Astrocyte of the spinal cord (primary cell): ENCODE results near the gene KDM4D.

Experiments used
- DNase-seq: peaks from one replicate; pipeline ENCODE4 v3.0.0; 2011; ENCODE audit warnings: low read depth, low spot score
- H3K4me3 ChIP-seq: 2 replicates; pipeline ENCODE4 v1.5.1; 2011; ENCODE audit warnings: low read depth, mild to moderate bottlenecking, low read length, moderate library complexity
- in situ Hi-C: cut with HindIII; loops from 2 replicates; pipeline ENCODE4 v1.10.0; 2017; ENCODE audit warnings: low sequenced_read_pairs
- TF ChIP-seq, protein P1 (sequence below): IDR thresholded peaks from 2 replicates; pipeline ENCODE4 v1.5.1; 2012; ENCODE audit warnings: low read depth, mild to moderate bottlenecking, low read length, inconsistent platforms

KDM4D gene

DNA sequence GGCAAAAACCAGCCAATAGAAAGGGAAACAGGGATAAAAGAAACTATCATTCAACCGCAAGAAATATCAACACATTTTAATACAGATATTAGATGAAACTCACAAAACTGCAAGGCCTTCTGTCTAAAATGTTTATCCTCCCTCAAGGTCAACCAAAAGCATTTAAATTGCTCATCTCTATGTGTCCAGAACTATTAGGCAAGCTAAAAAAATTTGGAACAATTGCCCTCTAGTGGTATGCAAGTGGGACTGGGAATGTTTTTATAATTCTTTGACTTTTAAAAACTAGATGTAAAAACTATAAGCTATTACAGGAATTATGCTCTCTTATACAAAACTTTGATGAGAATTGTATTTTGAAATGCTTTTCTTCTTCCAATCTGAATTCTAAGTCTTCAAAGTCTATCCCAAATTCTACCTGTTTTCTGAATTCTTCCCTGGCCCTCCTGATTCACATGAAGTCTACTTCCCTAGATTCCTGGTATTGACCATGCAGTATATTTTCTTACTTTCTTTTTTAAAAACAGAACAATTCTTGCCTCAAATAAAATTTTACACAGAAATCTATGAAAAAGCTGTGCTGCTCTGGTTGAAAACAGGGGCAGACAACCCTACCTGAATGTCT lies 5.1 kb upstream of the KDM4D start:
- H3K4me3 ChIP-seq, result no peak overlapping the region
- TF ChIP-seq, protein P1, sequence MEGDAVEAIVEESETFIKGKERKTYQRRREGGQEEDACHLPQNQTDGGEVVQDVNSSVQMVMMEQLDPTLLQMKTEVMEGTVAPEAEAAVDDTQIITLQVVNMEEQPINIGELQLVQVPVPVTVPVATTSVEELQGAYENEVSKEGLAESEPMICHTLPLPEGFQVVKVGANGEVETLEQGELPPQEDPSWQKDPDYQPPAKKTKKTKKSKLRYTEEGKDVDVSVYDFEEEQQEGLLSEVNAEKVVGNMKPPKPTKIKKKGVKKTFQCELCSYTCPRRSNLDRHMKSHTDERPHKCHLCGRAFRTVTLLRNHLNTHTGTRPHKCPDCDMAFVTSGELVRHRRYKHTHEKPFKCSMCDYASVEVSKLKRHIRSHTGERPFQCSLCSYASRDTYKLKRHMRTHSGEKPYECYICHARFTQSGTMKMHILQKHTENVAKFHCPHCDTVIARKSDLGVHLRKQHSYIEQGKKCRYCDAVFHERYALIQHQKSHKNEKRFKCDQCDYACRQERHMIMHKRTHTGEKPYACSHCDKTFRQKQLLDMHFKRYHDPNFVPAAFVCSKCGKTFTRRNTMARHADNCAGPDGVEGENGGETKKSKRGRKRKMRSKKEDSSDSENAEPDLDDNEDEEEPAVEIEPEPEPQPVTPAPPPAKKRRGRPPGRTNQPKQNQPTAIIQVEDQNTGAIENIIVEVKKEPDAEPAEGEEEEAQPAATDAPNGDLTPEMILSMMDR, result peak; percentile 69
- in situ Hi-C loops, result no loop called here
- peak; percentile 58 for DNase-seq

DNA sequence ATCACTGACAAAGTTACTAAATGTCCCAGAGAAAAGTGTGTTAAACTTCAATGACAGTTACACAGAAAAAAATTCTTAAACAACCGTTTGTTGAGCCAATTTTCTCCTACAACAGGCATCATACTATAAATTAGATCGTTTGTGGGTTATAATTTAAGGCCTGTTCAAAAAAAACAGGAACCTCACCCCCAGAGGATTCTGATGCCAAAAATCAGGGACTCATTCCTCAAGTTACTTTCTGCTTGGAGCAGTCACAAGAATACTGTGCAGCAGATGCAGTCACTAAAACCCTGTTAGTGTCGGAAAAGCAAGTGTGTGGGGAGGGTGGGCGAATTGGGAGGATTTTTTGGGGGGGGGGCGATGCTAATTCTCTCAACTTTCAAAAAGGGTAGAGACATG lies 810 bp upstream of the KDM4D start:
- TF ChIP-seq, protein P1, result no peak
- peak overlapping the region; percentile 91 for H3K4me3 ChIP-seq
- DNase-seq, result no peak
- in situ Hi-C loops, result no loop called here

DNA sequence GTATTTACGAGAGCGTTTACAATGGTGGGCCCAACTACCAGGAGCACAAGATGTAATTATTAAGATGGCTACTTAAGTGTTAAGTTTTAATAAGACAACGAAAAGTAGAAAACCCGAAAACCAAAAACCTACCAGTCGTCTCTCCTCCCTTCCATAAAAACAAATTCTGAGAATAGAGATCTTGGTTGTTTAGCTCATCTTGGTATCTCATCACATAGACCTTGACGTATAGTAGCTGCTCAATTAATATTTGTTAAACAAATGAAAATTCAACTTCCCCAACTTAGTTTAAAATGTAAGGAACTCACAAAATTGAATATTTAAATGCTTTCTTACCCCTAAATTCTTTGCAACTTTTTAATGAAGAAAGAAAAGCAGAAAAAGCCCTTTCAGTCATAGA lies 669 bp downstream of the KDM4D start:
- peak; percentile 22 for DNase-seq
- TF ChIP-seq, protein P1, result no peak
- H3K4me3 ChIP-seq, result peak overlapping the region; percentile 91
- in situ Hi-C loops, result no loop called here

DNA sequence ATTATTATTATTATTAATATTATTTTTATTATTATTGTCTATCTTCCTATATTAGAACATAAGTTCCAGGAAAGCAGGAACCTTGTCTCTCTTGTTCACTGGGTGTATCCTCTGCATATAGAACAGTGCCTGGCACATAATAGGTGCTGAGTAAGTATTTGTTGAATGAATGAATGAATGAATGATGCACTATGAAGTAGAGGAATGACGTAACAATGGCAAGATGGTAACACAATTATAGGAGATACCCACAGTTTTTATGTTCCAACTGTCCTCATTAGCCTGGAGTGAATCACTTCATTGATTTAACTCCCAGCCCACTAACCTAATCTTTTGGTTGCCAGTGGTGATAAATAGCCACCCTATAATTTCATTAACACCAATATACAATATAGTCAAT lies 2.1 kb downstream of the KDM4D start:
- in situ Hi-C loops, result no loop called here
- TF ChIP-seq, protein P1, result no peak
- DNase-seq, result no peak
- H3K4me3 ChIP-seq, result no peak overlapping the region

DNA sequence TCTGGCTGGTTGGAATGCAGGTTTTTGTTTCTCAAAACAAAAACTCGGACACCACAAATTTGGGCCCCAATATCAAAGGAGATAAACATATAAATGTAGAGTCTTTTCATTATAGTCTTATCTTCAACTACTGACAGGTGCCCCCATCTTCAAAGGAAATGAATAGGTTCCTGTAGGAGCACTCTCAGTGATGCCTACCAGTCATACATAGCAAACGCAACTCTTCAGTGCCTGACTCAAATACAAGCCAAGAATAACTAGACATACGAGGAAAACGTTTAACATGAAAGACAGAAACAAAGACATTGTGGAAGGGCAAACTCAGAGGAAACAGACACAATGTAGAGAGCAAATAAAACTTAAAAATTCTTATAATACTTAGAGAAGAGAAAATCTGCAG lies 13.9 kb downstream of the KDM4D start:
- TF ChIP-seq, protein P1, result no peak
- in situ Hi-C loops, result no loop called here
- H3K4me3 ChIP-seq, result no peak overlapping the region
- DNase-seq, result no peak

DNA sequence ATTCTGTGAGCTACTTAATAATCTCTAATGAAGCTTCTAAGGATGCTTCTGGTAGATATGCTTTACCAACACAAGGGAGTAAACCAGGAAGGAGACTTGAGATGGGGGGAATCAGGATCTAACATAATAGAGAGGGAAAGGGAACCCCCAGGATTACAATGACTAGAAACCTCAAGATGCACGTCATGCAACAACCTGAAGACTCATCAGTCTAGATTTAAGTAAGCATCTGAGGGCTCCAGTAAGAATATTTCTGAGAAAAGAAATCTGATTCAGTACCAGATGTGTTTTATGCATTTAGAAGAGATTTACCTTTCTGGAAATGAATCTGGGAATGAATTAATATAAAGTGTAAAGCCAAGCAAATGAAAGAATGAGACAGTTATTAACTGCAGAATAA lies 15.2 kb downstream of the KDM4D start:
- in situ Hi-C loops, result no loop called here
- TF ChIP-seq, protein P1, result no peak

More for the DNA sequence above, 15.2 kb downstream of the KDM4D start:
- no peak for DNase-seq
- no peak overlapping the region for H3K4me3 ChIP-seq
